Measurements from ENCODE around the gene ESRRA.

ESRRA gene

GRCh38 chr11:64334764-64335735 is 29.7 kb downstream of the ESRRA start:
- peak; percentile 97 for DNase-seq

DNA sequence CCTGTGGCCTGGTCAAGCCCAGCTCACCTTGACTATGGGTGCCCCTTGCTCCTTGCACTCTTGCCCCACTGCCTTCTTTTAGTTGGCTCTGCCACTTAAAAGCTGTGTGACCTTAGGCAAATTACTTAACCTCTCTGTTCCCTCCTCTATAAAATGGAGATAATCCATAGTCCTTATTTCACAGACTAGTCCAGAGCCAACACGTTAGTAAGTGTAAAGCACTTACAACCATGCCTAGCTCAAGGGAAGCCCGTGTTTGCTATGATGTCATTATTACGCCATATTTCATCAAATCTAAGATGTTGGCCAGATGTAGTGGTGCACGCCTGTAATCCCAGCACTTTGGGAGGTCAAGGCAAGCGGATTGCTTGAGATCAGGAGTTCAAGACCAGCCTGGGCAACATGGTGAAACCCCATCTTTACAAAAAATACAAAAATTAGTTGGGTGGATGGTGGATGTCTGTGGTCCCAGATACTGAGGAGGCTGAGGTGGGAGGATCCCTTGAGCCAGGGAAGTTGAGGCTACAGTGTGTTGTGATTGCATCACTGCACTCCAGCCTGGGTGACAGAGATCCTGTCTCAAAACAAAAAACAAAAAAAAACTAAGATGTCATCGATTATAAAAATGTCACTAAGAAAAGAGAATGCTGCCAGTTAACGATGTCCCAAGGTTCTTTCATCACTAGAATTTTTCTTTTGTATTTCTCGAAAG is 32.4 kb downstream of the ESRRA start:
- no peak for DNase-seq

GRCh38 chr11:64338716-64339115 is 33.4 kb downstream of the ESRRA start:
- DNase-seq = peak; percentile 78

- DNase-seq = no peak
Observed at GRCh38 chr11:64339286-64339685, 34.0 kb downstream of the ESRRA start.

DNA sequence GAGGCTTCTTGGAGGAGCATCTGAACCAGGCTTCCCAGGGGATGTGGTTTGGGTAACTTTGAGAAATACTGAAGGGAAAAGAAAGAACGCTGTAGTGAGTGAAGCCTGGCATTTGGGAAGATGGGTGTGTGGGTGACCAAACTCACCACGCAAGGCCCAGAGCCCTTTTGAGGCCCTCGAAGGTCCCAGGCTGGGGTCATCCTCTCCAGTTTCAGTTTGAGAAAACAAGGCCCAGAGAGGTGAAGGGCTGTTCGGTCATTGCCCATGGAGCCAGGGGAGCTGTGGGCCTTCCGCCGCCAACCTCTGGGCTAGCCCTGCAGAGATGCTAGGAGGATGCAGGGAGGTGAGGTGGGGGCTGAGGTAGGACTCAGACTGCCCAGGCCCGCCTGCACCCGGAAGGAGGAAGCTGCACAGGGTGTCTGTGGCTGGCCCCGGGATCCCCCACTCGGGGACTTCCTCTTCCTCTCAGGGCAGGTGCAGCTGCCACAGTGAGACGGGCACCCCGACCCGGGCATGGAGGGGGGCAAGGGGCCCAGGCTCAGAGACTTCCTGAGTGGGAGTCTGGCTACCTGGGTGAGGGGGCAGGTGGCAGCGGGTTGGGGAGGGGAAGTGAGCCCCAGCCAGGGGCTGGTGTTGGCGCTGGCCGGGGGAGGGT is 34.6 kb downstream of the ESRRA start, which contains the start of gene CCDC88B:
Gene CCDC88B (plus strand): TSS at position 451 of the 655 bp plus-strand sequence. CDS start 63 bp downstream, at position 514.
- DNase-seq = no peak

GRCh38 chr11:64340671-64341335 is 35.5 kb downstream of the ESRRA start:
- DNase-seq = no peak

DNA sequence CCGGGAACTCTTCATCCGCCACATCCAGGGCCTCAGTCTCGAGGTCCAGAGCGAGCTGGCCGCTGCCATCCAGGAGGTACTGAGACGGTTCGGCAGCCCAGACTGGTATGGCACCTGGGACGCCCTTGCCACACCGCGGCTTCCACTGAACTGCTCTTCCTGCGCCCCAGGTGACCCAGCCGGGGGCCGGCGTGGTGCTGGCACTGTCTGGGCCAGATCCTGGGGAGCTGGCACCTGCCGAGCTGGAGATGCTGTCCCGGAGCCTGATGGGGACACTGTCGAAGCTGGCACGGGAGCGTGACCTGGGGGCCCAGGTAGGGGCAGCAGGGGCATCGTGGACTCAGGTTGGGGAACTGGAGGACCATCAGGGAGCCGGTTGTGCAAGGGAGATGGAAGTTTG is 36.1 kb downstream of the ESRRA start:
- no peak for DNase-seq

- DNase-seq = peak; percentile 89
Observed at GRCh38 chr11:64341851-64342791, 36.8 kb downstream of the ESRRA start.

GRCh38 chr11:64342869-64343745 is 37.8 kb downstream of the ESRRA start:
- DNase-seq = no peak

DNA sequence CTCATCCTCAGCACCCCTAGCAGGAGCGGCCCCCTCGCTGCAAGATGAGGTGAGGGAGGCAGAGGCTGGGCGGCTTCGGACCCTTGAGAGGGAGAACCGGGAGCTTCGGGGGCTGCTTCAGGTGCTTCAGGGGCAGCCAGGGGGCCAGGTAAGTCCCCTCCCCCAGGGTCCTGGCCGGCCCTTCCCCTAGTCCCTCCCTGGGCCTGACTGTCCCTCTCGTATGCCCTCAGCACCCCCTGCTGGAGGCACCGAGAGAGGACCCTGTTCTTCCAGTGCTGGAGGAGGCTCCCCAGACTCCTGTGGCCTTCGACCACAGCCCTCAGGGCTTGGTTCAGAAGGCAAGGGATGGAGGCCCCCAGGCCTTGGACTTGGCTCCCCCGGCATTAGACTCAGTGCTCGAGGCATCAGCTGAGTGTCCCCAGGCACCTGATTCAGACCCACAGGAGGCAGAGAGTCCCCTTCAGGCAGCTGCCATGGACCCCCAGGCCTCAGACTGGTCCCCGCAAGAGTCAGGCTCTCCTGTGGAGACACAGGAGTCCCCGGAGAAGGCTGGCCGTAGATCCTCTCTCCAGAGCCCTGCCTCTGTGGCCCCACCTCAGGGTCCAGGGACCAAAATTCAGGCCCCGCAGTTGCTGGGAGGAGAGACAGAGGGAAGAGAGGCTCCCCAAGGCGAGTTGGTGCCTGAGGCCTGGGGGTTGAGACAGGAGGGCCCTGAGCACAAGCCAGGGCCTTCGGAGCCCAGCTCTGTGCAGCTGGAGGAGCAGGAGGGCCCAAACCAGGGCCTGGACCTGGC is 38.6 kb downstream of the ESRRA start:
- DNase-seq = no peak

GRCh38 chr11:64344787-64345186 is 39.5 kb downstream of the ESRRA start:
- DNase-seq = no peak

DNA sequence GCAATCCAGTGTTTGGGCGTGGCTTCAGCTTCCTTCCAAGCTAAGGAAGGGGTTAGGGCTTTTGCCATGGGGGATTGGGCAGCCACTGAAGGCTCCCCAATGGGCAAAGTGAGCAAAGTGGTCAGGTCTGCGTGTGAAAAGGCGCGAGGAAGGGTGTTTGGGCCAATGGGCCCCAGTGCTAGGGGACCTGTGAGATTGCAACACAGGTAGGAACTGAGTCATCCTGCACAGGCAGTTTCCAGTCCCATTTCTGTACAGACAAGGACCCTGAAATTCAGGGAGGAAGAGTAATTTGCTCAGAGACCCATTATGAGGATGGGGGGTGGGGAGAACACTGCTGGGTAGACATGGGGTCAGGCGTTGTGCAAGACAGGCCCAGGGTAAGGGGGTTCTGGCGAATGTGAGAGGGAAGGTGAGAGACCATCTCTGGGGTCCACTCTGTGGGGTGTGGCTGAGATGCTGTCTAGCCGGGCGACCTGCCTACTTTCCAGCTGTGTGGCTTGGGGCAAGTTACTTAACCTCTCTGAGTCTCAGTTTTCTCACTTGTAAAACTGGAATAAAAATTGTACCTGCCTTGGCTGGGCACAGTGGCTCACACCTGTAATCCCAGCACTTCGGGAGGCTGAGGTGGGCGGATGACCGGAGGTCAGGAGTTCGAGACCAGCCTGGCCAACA is 42.0 kb downstream of the ESRRA start:
- no peak for DNase-seq

GRCh38 chr11:64348383-64349024 is 43.2 kb downstream of the ESRRA start:
- no peak for DNase-seq

DNA sequence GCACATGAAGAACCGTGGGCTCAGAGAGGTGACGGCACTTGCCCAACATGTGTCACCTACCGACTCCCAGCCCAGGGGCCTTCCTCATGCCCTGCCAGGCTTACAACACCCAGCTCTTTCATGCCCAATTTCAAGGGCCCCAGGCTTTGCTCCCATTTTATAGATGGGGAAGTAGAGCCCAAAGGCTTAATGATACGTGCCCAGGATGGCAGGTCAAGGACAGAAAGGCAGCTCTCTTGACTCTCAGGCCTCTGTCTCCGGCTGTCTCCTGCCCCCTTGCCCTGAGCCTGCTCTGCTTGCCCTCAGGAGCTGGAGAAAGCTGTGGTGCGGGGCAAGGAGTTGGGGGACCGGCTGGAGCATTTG is 43.7 kb downstream of the ESRRA start:
- DNase-seq = no peak

- DNase-seq = no peak
Observed at GRCh38 chr11:64349404-64349803, 44.1 kb downstream of the ESRRA start.

- DNase-seq = no peak
Observed at GRCh38 chr11:64351136-64351631, 45.9 kb downstream of the ESRRA start.

DNA sequence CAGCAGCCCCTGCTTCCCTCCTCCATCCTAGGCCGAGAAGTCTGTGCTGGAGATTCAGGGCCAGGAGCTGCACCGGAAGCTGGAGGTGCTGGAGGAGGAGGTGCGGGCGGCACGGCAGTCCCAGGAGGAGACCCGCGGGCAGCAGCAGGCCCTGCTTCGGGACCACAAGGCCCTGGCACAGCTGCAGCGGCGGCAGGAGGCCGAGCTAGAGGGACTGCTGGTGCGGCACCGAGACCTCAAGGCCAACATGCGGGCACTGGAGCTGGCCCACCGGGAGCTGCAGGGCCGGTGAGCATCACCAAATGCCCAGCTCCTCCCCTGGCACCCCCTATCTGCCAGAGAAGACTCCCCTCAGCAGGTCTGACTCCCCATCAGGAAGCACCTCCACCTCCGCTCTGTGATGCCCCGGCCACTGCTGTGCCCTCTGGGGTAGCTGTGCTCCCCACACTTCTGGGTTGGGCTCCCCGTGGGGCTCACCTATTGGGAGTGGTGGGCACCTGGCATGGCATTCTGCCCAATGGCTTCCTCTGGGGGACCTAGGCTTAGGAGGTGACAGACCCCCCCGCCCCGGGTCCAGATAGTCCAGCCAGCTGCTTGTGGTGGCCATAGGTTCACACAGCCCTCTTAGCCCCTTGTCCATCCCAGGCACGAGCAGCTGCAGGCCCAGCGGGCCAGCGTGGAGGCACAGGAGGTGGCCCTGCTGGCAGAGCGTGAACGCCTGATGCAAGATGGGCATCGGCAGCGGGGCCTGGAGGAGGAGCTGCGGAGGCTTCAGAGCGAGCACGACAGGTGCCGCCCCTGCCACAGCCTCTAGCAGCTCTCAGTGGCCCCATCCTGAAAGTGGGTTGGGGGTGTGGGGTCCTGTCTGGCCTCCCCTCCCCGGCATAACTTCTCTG is 47.0 kb downstream of the ESRRA start:
- no peak for DNase-seq
